ENCODE measurements around the gene KCNN4. TPM values are rescaled to one million over a fixed set of nuclear protein-coding genes. Genes with fewer than 3 reads are reported as not detected.

Gene KCNN4
- total and polyA plus RNA-seq, 7 donors: 0.71 to 48.7 (median 3.3) TPM

DNA sequence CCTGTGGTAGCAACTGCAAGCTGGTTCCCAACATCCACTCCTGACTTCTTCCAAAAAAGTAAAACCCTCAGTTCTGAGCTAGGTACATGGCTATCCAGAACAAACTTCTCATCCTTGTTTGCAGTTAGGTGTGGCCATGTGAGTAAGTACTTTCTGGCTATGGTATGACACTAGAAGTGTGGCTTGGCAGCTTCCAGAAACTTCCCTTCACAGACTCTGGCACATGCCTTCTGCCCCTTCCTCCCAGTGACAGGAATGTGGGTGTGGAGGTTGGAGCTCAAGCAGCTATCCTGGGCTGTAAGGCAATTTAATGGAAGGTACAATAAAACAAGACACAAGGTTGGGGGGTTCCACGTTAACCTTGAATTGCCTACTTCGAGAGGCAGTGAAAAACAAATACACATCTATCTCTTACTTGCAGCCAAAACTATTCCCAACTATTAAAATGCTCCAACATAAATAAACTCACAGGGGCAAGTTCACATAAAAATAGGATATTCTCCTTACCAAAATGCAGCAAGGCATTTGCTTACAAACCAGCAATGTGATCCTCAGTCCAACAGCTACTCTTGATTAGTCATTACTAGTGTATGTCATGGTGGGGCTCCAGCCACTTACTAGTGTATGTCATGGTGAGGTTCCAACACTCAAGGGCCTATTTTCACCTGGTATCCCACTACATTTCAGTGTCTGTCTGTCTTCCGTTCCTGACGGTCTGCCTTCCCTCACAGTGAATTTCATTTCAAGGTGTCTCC, 29.1 kb downstream of the KCNN4 start:
- WGBS, 2 donors: 79 to 86% methylated on average over 4 of the region's 4 CpGs
- Histone ChIP-seq H3K4me1 (peaks cover 0 to 41% (median 28%) of the 10 kb centered on the region in 4 donors), H3K27ac (peak overlapping the region in 2 of 4 donors; percentile 3 to 99)

DNA sequence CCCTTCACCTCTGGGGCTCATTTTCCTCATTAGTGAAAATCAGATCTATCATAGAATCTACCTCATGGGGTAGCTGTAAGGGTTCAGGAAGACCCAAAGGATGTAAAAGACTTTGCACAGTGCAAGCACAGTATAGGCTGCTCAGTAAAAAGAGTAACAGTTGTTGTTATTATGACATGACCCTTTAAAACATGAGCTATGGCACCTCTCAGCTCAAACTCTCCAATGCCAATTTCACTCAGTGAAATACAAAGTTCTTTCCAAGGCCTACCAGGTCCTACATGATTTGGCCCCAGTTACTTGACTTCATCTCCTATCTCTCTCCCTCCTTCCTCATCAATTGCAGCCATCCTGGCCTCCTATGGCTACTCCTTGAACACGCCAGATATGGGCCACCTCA, 30.9 kb downstream of the KCNN4 start:
- 96 to 97% methylated on average over 1 of the region's 1 CpG for WGBS, 2 donors
- intact Hi-C loops (cut with DNase I): no loop called here
- Histone ChIP-seq H3K4me3 (no peak overlapping the region), H3K9me3 (no peaks in the 10 kb centered on the region), H3K27ac (no peak overlapping the region), H3K36me3 (peaks cover 25 to 55% (median 33%) of the 10 kb centered on the region in 4 donors), H3K27me3 (no peaks in the 10 kb centered on the region), H3K4me1 (peaks cover 0 to 30% (median 20%) of the 10 kb centered on the region in 4 donors)
- no peak for DNase-seq
- TF ChIP-seq EP300 (IDR thresholded peaks at IDR 0.05) (no peak), POLR2AphosphoS5 (IDR thresholded peaks at IDR 0.05) (no peak), POLR2A (IDR thresholded peaks at IDR 0.05) (no peak)
- TF ChIP-seq, protein P1, sequence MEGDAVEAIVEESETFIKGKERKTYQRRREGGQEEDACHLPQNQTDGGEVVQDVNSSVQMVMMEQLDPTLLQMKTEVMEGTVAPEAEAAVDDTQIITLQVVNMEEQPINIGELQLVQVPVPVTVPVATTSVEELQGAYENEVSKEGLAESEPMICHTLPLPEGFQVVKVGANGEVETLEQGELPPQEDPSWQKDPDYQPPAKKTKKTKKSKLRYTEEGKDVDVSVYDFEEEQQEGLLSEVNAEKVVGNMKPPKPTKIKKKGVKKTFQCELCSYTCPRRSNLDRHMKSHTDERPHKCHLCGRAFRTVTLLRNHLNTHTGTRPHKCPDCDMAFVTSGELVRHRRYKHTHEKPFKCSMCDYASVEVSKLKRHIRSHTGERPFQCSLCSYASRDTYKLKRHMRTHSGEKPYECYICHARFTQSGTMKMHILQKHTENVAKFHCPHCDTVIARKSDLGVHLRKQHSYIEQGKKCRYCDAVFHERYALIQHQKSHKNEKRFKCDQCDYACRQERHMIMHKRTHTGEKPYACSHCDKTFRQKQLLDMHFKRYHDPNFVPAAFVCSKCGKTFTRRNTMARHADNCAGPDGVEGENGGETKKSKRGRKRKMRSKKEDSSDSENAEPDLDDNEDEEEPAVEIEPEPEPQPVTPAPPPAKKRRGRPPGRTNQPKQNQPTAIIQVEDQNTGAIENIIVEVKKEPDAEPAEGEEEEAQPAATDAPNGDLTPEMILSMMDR (IDR thresholded peaks at IDR 0.05): no peak

More for the DNA sequence above, 29.1 kb downstream of the KCNN4 start:
- intact Hi-C loops (cut with DNase I): no loop called here
- no peaks in the 10 kb centered on the region for H3K27me3 ChIP-seq
- H3K4me3 ChIP-seq: no peak overlapping the region
- DNase-seq: no peak
- H3K36me3 ChIP-seq: peaks cover 20 to 41% (median 32%) of the 10 kb centered on the region in 4 donors
- no peak for TF ChIP-seq EP300 (IDR thresholded peaks at IDR 0.05)
- no peak for TF ChIP-seq POLR2AphosphoS5 (IDR thresholded peaks at IDR 0.05)
- TF ChIP-seq, protein P1 (IDR thresholded peaks at IDR 0.05): no peak
- no peak for TF ChIP-seq POLR2A (IDR thresholded peaks at IDR 0.05)
- no peaks in the 10 kb centered on the region for H3K9me3 ChIP-seq

DNA sequence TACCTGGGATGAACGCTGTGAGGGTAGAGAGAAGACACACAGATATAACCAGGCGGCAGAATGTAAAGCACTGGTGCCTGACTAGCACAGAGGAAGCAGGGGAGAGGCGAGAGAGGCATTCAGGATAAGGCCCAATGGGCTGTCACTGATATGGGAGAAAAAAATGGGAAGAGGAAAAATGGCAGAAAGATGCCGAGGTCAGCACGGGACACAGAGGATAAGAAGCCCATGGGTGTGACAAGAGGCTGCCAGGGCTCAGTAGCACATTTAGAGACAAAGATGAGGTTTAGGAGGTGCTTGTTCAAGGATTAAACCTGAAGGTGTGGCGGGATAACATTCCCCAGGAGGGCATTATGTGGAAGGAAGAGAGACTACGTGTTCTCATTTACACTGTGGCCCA, 31.6 kb downstream of the KCNN4 start:
- Histone ChIP-seq H3K4me1 (peaks cover 0 to 30% (median 20%) of the 10 kb centered on the region in 4 donors), H3K4me3 (no peak overlapping the region), H3K9me3 (no peaks in the 10 kb centered on the region), H3K27me3 (no peaks in the 10 kb centered on the region), H3K36me3 (peaks cover 25 to 63% (median 35%) of the 10 kb centered on the region in 4 donors), H3K27ac (no peak overlapping the region)
- intact Hi-C loops (cut with DNase I): no loop called here
- 93 to 95% methylated on average over 7 of the region's 7 CpGs for WGBS, 2 donors
- DNase-seq: no peak
- TF ChIP-seq POLR2A (IDR thresholded peaks at IDR 0.05) (no peak), POLR2AphosphoS5 (IDR thresholded peaks at IDR 0.05) (no peak), EP300 (IDR thresholded peaks at IDR 0.05) (no peak)
- TF ChIP-seq, protein P1 (IDR thresholded peaks at IDR 0.05): no peak

DNA sequence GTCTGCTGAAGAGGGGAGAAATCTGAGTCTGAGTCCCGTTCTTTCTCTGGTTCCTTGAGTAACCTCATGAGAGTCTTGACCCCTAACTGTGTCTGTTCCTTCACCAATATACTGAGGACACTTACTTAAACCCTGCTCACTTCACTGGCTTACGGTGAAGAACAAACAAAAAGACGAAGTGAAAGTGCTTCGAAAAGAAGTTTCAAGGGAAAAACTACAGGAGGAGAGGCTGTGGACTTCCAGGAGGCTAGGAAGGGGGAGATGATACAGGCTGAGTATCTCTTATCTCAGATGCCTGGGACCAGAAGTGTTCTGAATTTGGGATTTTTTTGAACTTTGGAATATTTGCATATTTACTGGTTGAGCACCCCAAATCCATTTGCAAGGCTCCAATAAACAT, 32.1 kb downstream of the KCNN4 start:
- Histone ChIP-seq H3K4me3 (no peak overlapping the region), H3K9me3 (no peaks in the 10 kb centered on the region), H3K36me3 (peaks cover 25 to 67% (median 35%) of the 10 kb centered on the region in 4 donors), H3K27me3 (no peaks in the 10 kb centered on the region), H3K4me1 (peaks cover 0 to 25% (median 16%) of the 10 kb centered on the region in 4 donors), H3K27ac (no peak overlapping the region)
- intact Hi-C loops (cut with DNase I): no loop called here
- no peak for DNase-seq
- WGBS, 2 donors: 84 to 87% methylated on average over 4 of the region's 4 CpGs
- no peak for TF ChIP-seq EP300 (IDR thresholded peaks at IDR 0.05)

DNA sequence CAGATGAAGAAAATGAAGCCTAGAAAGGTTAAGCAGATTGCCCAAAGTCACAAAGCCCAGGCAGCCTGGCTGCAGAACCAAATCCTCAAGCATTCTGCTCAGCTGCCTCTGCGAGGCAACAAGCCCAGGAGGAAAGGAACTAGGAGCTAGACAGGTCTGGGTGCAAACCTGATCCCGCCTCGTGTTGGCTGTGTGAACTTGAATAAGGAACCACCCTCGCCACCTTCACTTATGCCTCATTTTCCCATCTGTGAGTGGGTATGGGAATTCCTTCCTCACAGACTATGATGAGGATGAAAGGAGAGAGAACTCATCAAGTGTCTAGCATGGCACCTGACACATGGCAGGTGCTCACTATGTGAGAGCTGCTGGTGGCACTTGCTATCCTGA, 32.6 kb downstream of the KCNN4 start:
- Histone ChIP-seq H3K36me3 (peaks cover 25 to 71% (median 39%) of the 10 kb centered on the region in 4 donors), H3K27me3 (no peaks in the 10 kb centered on the region), H3K9me3 (no peaks in the 10 kb centered on the region), H3K27ac (no peak overlapping the region), H3K4me1 (peaks cover 0 to 20% (median 11%) of the 10 kb centered on the region in 4 donors), H3K4me3 (no peak overlapping the region)
- DNase-seq: no peak
- intact Hi-C loops (cut with DNase I): no loop called here
- WGBS, 2 donors: 88 to 92% methylated on average over 4 of the region's 4 CpGs
- TF ChIP-seq EP300 (IDR thresholded peaks at IDR 0.05): no peak

Measured in sigmoid colon (tissue), 7 donors.